Mammary epithelial cell (primary cell): ENCODE measurements around the gene RFX5.

Experiments
- CTCF ChIP-seq, 2 donors: IDR thresholded peaks in 1 of 2; conservative IDR thresholded peaks in 1 of 2; 2 replicates each; pipeline ENCODE4 v1.5.1; 2011 to 2012; ENCODE audit warnings: inconsistent platforms in 2 of 2, low read length in 2 of 2, mild to moderate bottlenecking in 2 of 2, control low read depth in 1 of 2, low read depth in 1 of 2; ENCODE audit not compliant: insufficient read depth in 1 of 2; ENCODE audit errors: extremely low read depth in 1 of 2
- EZH2 ChIP-seq: IDR thresholded peaks from 2 replicates; pipeline ENCODE4 v1.6.1; 2012; ENCODE audit warnings: low read length, inconsistent platforms, borderline replicate concordance

DNA sequence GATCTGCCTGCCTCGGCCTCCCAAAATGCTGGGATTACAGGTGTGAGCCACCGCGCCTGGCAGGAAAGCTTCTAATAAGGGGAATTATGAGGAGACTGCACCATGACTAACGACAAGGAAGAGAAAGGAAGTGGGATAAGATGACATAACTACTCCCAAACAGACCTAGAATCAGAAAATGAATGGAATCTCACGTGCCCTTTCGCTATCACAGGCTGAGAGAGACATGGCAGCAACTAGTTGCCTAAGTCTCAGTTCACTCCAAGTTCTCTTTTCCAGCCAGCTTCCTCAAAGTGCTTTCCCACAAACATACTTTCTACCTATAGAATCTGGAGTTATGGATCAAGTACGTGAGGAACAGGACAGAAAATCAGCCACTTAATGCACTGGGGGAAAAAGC is 21.8 kb downstream of the RFX5 start:
- TF ChIP-seq CTCF (conservative IDR thresholded peaks at IDR 0.05 in 1 of 2, IDR thresholded peaks at IDR 0.05 in 1 of 2; ENCODE audit: extremely low read depth in 1 of 2, insufficient read depth in 1 of 2, low read depth in 1 of 2, low read length in 2 of 2) (no peak), EZH2 (no peak)
